ENCODE data around the gene LYRM4.
A peak's percentile ranks its signal among the peaks of the same experiment; 100 is the strongest.

Gene LYRM4

GRCh38 chr6:5260661-5261544, at the start of gene LYRM4, which contains the start of gene FARS2:
LYRM4 (minus strand) TSS chr6:5260950; CDS start chr6:5260733, 217 bp downstream.
FARS2 (plus strand) TSS chr6:5261513.
- DNase-seq (ENCODE audit: low spot score), result peak; percentile 93

GRCh38 chr6:5308066-5308465, 47.3 kb upstream of the LYRM4 start:
- DNase-seq (ENCODE audit: low spot score), result no peak

GRCh38 chr6:5307058-5307457, 46.3 kb upstream of the LYRM4 start:
- DNase-seq (ENCODE audit: low spot score), result no peak

- no peak for DNase-seq (ENCODE audit: low spot score)
These were observed 45.3 kb upstream of the LYRM4 start for GRCh38 chr6:5305968-5306626.

GRCh38 chr6:5303682-5304081, 42.9 kb upstream of the LYRM4 start:
- DNase-seq (ENCODE audit: low spot score), result no peak

GRCh38 chr6:5302995-5303622, 42.4 kb upstream of the LYRM4 start:
- no peak for DNase-seq (ENCODE audit: low spot score)

GRCh38 chr6:5302220-5302946, 41.6 kb upstream of the LYRM4 start:
- no peak for DNase-seq (ENCODE audit: low spot score)

GRCh38 chr6:5300206-5300764, 39.5 kb upstream of the LYRM4 start:
- no peak for DNase-seq (ENCODE audit: low spot score)

- DNase-seq (ENCODE audit: low spot score), result no peak
These were observed 34.9 kb upstream of the LYRM4 start for GRCh38 chr6:5295623-5296022.

- no peak for DNase-seq (ENCODE audit: low spot score)
These were observed 33.9 kb upstream of the LYRM4 start for GRCh38 chr6:5294392-5295211.

- no peak for DNase-seq (ENCODE audit: low spot score)
These were observed 32.9 kb upstream of the LYRM4 start for GRCh38 chr6:5293692-5294091.

- no peak for DNase-seq (ENCODE audit: low spot score)
These were observed 31.4 kb upstream of the LYRM4 start for GRCh38 chr6:5292154-5292553.

- DNase-seq (ENCODE audit: low spot score), result no peak
These were observed 29.8 kb upstream of the LYRM4 start for GRCh38 chr6:5290500-5290899.

- DNase-seq (ENCODE audit: low spot score), result no peak
These were observed 29.3 kb upstream of the LYRM4 start for GRCh38 chr6:5290097-5290496.

GRCh38 chr6:5287966-5288297, 27.2 kb upstream of the LYRM4 start:
- no peak for DNase-seq (ENCODE audit: low spot score)

- peak; percentile 6 for DNase-seq (ENCODE audit: low spot score)
These were observed 26.6 kb upstream of the LYRM4 start for GRCh38 chr6:5287205-5287965.

- DNase-seq (ENCODE audit: low spot score), result no peak
These were observed 26.0 kb upstream of the LYRM4 start for GRCh38 chr6:5286780-5287179.

GRCh38 chr6:5285526-5285925, 24.8 kb upstream of the LYRM4 start:
- DNase-seq (ENCODE audit: low spot score), result no peak

GRCh38 chr6:5285081-5285480, 24.3 kb upstream of the LYRM4 start:
- DNase-seq (ENCODE audit: low spot score), result no peak

GRCh38 chr6:5282191-5282623, 21.5 kb upstream of the LYRM4 start:
- no peak for DNase-seq (ENCODE audit: low spot score)

All from pons (tissue), 1 donor.